HEK293T (cell line): Measurements from ENCODE around the gene PXDN.

Experiments
- CTCF ChIA-PET: fragments of 350-600 bp; formaldehyde crosslinking; extraction: SDS; loops from one replicate; lab custom pipeline; 2021; ENCODE audit warnings: antibody characterized with exemption, inconsistent platforms; lab: Yijun Ruan, JAX
- POLR2A ChIA-PET: fragments of 350-600 bp; formaldehyde crosslinking; extraction: SDS; loops from one replicate; lab custom pipeline; 2020; ENCODE audit warnings: antibody characterized with exemption, inconsistent platforms; lab: Yijun Ruan, JAX
- DNase-seq: peaks from one replicate; pipeline ENCODE4 v3.0.0; 2012; ENCODE audit warnings: mixed read lengths; ENCODE audit errors: extremely low spot score
- ARNT ChIP-seq: fragments of 450-650 bp; IDR thresholded peaks from 2 replicates; pipeline ENCODE4 v1.6.1; 2017; ENCODE audit warnings: mild to moderate bottlenecking
- BHLHE40 ChIP-seq: fragments of 450-650 bp; IDR thresholded peaks from 2 replicates; pipeline ENCODE4 v1.6.1; 2016; ENCODE audit warnings: mild to moderate bottlenecking, moderate library complexity, borderline replicate concordance
- CTBP1 ChIP-seq: fragments of 450-650 bp; IDR thresholded peaks from 2 replicates; pipeline ENCODE4 v1.6.1; 2016; ENCODE audit warnings: borderline replicate concordance
- ELF4 ChIP-seq: fragments of 450-650 bp; IDR thresholded peaks from 2 replicates; pipeline ENCODE4 v1.6.1; 2017; ENCODE audit warnings: antibody characterized with exemption
- FOXA1 ChIP-seq: fragments of 450-650 bp; IDR thresholded peaks from 2 replicates; pipeline ENCODE4 v1.6.1; 2016; ENCODE audit warnings: mild to moderate bottlenecking
- FOXK2 ChIP-seq: fragments of 450-650 bp; IDR thresholded peaks from 2 replicates; pipeline ENCODE4 v1.6.1; 2016; ENCODE audit warnings: mild to moderate bottlenecking
- FOXM1 ChIP-seq: fragments of 450-650 bp; IDR thresholded peaks from 2 replicates; pipeline ENCODE4 v1.6.1; 2017; ENCODE audit warnings: mild to moderate bottlenecking, borderline replicate concordance
- HDGF ChIP-seq: fragments of 450-650 bp; IDR thresholded peaks from 2 replicates; pipeline ENCODE4 v1.6.1; 2017; ENCODE audit warnings: antibody characterized with exemption, borderline replicate concordance
- L3MBTL2 ChIP-seq: fragments of 450-650 bp; conservative IDR thresholded peaks from 2 replicates; pipeline ENCODE4 v1.6.1; 2016; ENCODE audit warnings: mild to moderate bottlenecking
- LEF1 ChIP-seq: fragments of 450-650 bp; IDR thresholded peaks from 2 replicates; pipeline ENCODE4 v1.6.1; 2017; ENCODE audit warnings: mild to moderate bottlenecking, borderline replicate concordance
- NFRKB ChIP-seq: fragments of 450-650 bp; IDR thresholded peaks from 2 replicates; pipeline ENCODE4 v1.6.1; 2016; ENCODE audit warnings: mild to moderate bottlenecking, moderate library complexity
- SP1 ChIP-seq: fragments of 450-650 bp; IDR thresholded peaks from 2 replicates; pipeline ENCODE4 v1.6.1; 2017
- SUZ12 ChIP-seq: fragments of 450-650 bp; IDR thresholded peaks from 2 replicates; pipeline ENCODE4 v1.6.1; 2016; ENCODE audit warnings: mild to moderate bottlenecking
- TARDBP ChIP-seq: fragments of 450-650 bp; IDR thresholded peaks from 2 replicates; pipeline ENCODE4 v1.6.1; 2016
- ZNF384 ChIP-seq: fragments of 450-650 bp; IDR thresholded peaks from 2 replicates; pipeline ENCODE4 v1.6.1; 2016
- TF ChIP-seq, protein P1 (sequence below): fragments of 450-650 bp; IDR thresholded peaks from 2 replicates; pipeline ENCODE4 v1.6.1; 2016

PXDN gene

DNA sequence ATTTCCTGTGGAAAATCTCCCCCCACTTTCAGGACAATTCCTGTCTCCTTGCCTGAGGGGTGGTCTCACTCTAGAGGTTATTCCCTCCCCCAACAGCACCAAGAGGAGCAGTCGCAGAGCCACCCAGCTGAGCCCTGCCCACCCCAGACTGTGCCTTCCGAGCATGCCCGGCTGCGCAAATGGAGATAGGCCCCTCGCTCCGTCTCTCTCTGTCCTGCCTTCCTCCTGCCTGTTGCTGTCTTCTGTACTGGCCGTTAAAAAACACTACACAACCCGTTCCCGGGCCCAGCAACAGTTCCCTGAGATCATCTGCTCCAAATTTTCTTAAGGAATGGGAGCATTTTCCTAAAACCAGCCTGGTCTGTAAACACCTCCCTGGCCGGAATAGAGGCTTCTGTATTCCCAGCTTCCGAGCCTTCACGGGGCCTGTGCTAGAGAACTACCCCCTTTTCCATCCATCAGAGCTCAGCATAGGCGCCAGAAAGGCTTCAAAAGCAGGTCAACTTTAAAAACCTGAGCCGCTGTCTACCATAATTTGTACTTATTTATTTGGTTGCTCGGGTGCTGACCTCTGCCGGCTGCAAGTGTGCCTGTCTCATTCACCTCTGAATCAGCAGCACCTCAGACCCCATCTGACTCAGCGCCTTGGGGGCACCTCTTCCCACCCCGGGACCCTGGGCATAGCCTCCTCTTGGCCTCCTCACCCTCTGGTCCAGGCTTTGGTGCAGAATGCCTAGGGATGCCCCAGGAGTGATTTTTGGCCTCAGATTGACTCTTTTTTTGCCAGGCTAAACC, 159.4 kb downstream of the PXDN start:
- TF ChIP-seq FOXA1 = no peak
- TF ChIP-seq FOXK2 = no peak
- TF ChIP-seq CTBP1 = no peak
- TF ChIP-seq, protein P1, sequence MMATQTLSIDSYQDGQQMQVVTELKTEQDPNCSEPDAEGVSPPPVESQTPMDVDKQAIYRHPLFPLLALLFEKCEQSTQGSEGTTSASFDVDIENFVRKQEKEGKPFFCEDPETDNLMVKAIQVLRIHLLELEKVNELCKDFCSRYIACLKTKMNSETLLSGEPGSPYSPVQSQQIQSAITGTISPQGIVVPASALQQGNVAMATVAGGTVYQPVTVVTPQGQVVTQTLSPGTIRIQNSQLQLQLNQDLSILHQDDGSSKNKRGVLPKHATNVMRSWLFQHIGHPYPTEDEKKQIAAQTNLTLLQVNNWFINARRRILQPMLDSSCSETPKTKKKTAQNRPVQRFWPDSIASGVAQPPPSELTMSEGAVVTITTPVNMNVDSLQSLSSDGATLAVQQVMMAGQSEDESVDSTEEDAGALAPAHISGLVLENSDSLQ = no peak
- TF ChIP-seq ZNF384 = no peak
- no peak for TF ChIP-seq FOXM1
- TF ChIP-seq SUZ12 = no peak
- no peak for TF ChIP-seq LEF1
- TF ChIP-seq HDGF = no peak
- no peak for TF ChIP-seq NFRKB
- TF ChIP-seq ELF4 = no peak
- TF ChIP-seq SP1 = no peak
- TF ChIP-seq L3MBTL2 = no peak
- TF ChIP-seq ARNT = no peak
- TF ChIP-seq BHLHE40 = no peak
- no peak for TF ChIP-seq TARDBP
- DNase-seq = no peak
- ChIA-PET POLR2A (no interaction called here), CTCF (no interaction called here)

GRCh38 chr2:1584051-1584531, 160.2 kb downstream of the PXDN start:
- POLR2A ChIA-PET = no interaction called here
- CTCF ChIA-PET = no interaction called here
- TF ChIP-seq ELF4 (no peak), FOXK2 (no peak), ARNT (no peak), FOXA1 (no peak), TARDBP (no peak), BHLHE40 (no peak), CTBP1 (no peak), NFRKB (no peak), LEF1 (no peak), HDGF (no peak), L3MBTL2 (no peak), FOXM1 (no peak), SUZ12 (no peak), ZNF384 (no peak), SP1 (no peak)
- TF ChIP-seq, protein P1 = no peak
- DNase-seq = no peak

DNA sequence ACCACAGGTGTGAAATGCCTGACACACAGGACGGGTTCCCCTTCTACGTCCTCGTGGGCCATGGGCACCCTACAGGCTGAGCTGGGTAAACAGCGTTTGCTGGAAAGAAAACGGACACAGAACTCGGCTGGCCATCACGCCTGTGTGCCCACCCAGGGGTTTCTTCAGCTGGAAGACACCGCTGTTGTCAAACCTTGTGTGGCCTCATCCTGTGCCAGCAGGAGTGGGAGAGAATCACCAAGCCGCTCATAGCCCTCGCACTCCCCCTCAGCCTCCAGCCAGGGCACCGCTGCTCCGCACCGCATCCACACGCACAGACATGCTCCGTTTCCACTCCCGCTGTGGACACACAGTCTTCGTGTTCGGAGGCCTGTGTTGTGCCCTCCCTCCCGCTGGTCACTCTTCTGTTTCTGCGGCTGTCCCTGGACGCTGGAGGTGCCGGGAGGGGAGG, 161.4 kb downstream of the PXDN start:
- ChIA-PET POLR2A (no interaction called here), CTCF (no interaction called here)
- DNase-seq = no peak
- TF ChIP-seq ZNF384 = no peak
- TF ChIP-seq FOXK2 = no peak
- TF ChIP-seq NFRKB = no peak
- TF ChIP-seq BHLHE40 = no peak
- no peak for TF ChIP-seq CTBP1
- TF ChIP-seq, protein P1 = no peak
- no peak for TF ChIP-seq TARDBP
- TF ChIP-seq FOXM1 = no peak
- no peak for TF ChIP-seq ELF4
- no peak for TF ChIP-seq SUZ12
- no peak for TF ChIP-seq FOXA1
- TF ChIP-seq HDGF = no peak
- no peak for TF ChIP-seq ARNT
- no peak for TF ChIP-seq L3MBTL2
- no peak for TF ChIP-seq LEF1

DNA sequence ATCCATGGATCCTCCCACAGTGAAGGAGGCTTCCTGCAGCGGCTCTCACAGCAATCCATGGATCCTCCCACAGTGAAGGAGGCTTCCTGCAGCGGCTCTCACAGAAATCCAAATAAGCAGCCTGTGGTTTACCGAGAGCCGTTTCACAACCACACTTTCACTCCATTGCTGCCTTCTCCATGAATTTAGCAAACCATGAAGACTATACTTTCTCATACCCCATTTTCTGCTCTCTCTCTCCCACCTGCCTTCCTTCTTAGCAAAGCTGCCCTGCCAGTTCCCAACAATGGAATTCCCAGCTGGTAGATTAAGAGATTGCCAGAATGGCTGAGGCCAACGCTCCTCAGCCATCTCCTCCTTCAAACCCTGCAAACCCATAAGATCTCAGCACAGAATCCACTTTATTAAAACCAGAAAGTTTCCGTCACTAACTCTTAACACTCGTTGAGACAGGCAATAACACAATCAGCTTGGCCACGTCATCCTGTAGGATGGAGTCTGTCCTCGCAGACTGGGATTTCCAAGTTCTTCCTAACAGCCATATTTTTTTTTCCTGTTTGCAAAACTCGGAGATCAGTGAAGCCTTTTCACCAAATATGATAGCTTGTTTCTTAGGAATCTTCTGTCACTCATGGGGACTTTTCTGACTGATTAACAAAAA, 162.2 kb downstream of the PXDN start:
- CTCF ChIA-PET = no interaction called here
- POLR2A ChIA-PET = no interaction called here
- TF ChIP-seq TARDBP (no peak), L3MBTL2 (no peak), LEF1 (no peak), HDGF (no peak), SP1 (no peak), NFRKB (no peak), CTBP1 (no peak), FOXA1 (no peak), ELF4 (no peak), SUZ12 (no peak), BHLHE40 (no peak), ARNT (no peak)
- TF ChIP-seq, protein P1 = no peak
- DNase-seq = no peak
